ENCODE data around the gene PNMA5. TPM values are rescaled to one million over a fixed set of nuclear protein-coding genes. Genes with fewer than 3 reads are reported as not detected.
"Not testable (repeated sequence)": the region's sequence is repeated elsewhere in the genome, so short reads cannot be mapped to it uniquely, and the experiment has no call there.

The PNMA5 gene
- total and polyA plus RNA-seq, 8 donors = not detected

- ATAC-seq = no peak
- Histone ChIP-seq H3K9me3 (no peaks in the 10 kb centered on the region), H3K27ac (no peak overlapping the region), H3K4me1 (no peaks in the 10 kb centered on the region), H3K4me3 (no peak overlapping the region), H3K36me3 (no peaks in the 10 kb centered on the region), H3K27me3 (peaks cover 0 to 15% (median 6%) of the 10 kb centered on the region in 4 donors)
- WGBS, 2 donors = 41 to 53% methylated on average over 3 of the region's 3 CpGs
- no peak for DNase-seq
- no peak for TF ChIP-seq CTCF (IDR thresholded peaks at IDR 0.05)
- no peak for FAIRE-seq
- intact Hi-C loops (cut with DNase I) = no loop called here
Measured at GRCh38 chrX:153019166-153019565, 25.2 kb upstream of the PNMA5 start.

- intact Hi-C loops (cut with DNase I); H3K36me3 ChIP-seq; H3K4me3 ChIP-seq; H3K27ac ChIP-seq; FAIRE-seq; ATAC-seq; DNase-seq; H3K4me1 ChIP-seq; H3K9me3 ChIP-seq: not testable (repeated sequence)
- peaks cover 0 to 15% (median 9%) of the 10 kb centered on the region in 4 donors for H3K27me3 ChIP-seq
- 20 to 34% methylated on average over 2 of the region's 2 CpGs for WGBS, 2 donors
Measured at GRCh38 chrX:153017174-153017573, 23.3 kb upstream of the PNMA5 start.

GRCh38 chrX:153004780-153005179, 10.9 kb upstream of the PNMA5 start:
- Histone ChIP-seq H3K36me3 (no peaks in the 10 kb centered on the region), H3K4me1 (no peaks in the 10 kb centered on the region), H3K9me3 (no peaks in the 10 kb centered on the region), H3K27me3 (no peaks in the 10 kb centered on the region), H3K4me3 (no peak overlapping the region), H3K27ac (no peak overlapping the region)
- FAIRE-seq (no peak), ATAC-seq (no peak), DNase-seq (no peak)
- no peak for TF ChIP-seq CTCF (IDR thresholded peaks at IDR 0.05)
- 21 to 35% methylated on average over 1 of the region's 1 CpG for WGBS, 2 donors
- intact Hi-C loops (cut with DNase I) = no loop called here

- FAIRE-seq (no peak), DNase-seq (no peak), ATAC-seq (no peak)
- no peaks in the 10 kb centered on the region for H3K9me3 ChIP-seq
- no peaks in the 10 kb centered on the region for H3K36me3 ChIP-seq
- TF ChIP-seq CTCF (IDR thresholded peaks at IDR 0.05) = no peak
- intact Hi-C loops (cut with DNase I) = no loop called here
- WGBS, 2 donors = 52 to 57% methylated on average over 4 of the region's 4 CpGs
- no peaks in the 10 kb centered on the region for H3K27me3 ChIP-seq
- no peak overlapping the region for H3K4me3 ChIP-seq
- no peak overlapping the region for H3K27ac ChIP-seq
- no peaks in the 10 kb centered on the region for H3K4me1 ChIP-seq
Measured at GRCh38 chrX:153003981-153004380, 10.1 kb upstream of the PNMA5 start.

- ATAC-seq; H3K9me3 ChIP-seq; H3K4me1 ChIP-seq; H3K27ac ChIP-seq; FAIRE-seq; H3K36me3 ChIP-seq; intact Hi-C loops (cut with DNase I); H3K4me3 ChIP-seq; H3K27me3 ChIP-seq; DNase-seq: not testable (repeated sequence)
- WGBS, 2 donors = 66 to 81% methylated on average over 2 of the region's 2 CpGs
Measured at GRCh38 chrX:153002182-153002581, 8.3 kb upstream of the PNMA5 start.

GRCh38 chrX:152997337-152997736, 3.4 kb upstream of the PNMA5 start:
- Histone ChIP-seq H3K9me3 (no peaks in the 10 kb centered on the region), H3K27ac (no peak overlapping the region), H3K4me1 (no peaks in the 10 kb centered on the region), H3K4me3 (no peak overlapping the region), H3K27me3 (peaks cover 0 to under 1% (median 0%) of the 10 kb centered on the region in 4 donors), H3K36me3 (no peaks in the 10 kb centered on the region)
- intact Hi-C loops (cut with DNase I) = no loop called here
- DNase-seq (no peak), FAIRE-seq (no peak), ATAC-seq (no peak)
- TF ChIP-seq CTCF (IDR thresholded peaks at IDR 0.05) = no peak
- 89 to 90% methylated on average over 9 of the region's 9 CpGs for WGBS, 2 donors
